HCT116 (cell line): Measurements from ENCODE around the gene NR2C2.

Experiments
- POLR2A ChIP-seq: IDR thresholded peaks from 2 replicates; pipeline ENCODE4 v1.7.0; 2011; ENCODE audit warnings: borderline replicate concordance; ENCODE audit not compliant: insufficient read depth, insufficient read length; ENCODE audit errors: extremely low read depth
- RAD21 ChIP-seq: IDR thresholded peaks from 2 replicates; pipeline ENCODE4 v1.6.1; 2012; ENCODE audit warnings: low read depth, mild to moderate bottlenecking
- TF ChIP-seq, protein P1 (sequence below), 3 experiments: fragments of 200-600 bp in 1 of 3; sonication (generic) in 1 of 3; IDR thresholded peaks in 2 of 3; conservative IDR thresholded peaks in 1 of 3; 2 replicates each; pipeline ENCODE4 v1.5.1; 2012 to 2017; ENCODE audit warnings: low read depth in 2 of 3, low read length in 2 of 3, antibody characterized with exemption in 1 of 3, borderline replicate concordance in 1 of 3, control low read depth in 1 of 3, mild to moderate bottlenecking in 1 of 3, mixed read lengths in 1 of 3, mixed run types in 1 of 3, moderate library complexity in 1 of 3; ENCODE audit not compliant: insufficient read depth in 1 of 3
- TF ChIP-seq, protein P2 (sequence below): IDR thresholded peaks from 2 replicates; pipeline ENCODE4 v1.6.1; 2012; ENCODE audit warnings: low read depth

DNA sequence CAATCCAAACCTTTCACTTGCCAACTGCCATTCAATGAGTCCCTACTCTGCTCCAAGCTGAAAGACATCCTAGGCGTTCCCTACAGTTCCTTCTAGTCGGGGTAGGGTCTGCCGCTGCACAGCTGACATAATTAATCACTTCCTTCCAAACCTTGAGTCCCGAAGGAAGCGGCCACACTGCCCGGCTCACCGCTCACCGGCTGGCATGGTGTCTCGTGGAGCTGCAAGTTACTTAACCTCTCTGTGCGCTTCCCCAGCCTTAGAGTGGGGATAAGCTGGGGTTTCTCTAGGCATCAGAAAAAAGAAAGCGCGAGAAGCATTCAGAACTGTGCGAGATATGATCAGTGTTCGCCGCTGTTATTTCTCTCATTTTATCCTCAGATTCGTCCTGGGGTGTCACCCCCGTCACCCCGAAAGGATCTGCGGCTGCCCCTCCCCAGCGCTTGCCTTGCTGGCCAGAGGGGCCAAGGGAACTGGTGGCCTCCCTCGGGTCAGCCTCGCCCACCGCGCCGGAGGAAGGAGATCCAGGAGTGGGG is 117.0 kb downstream of the NR2C2 start:
- TF ChIP-seq, protein P1, sequence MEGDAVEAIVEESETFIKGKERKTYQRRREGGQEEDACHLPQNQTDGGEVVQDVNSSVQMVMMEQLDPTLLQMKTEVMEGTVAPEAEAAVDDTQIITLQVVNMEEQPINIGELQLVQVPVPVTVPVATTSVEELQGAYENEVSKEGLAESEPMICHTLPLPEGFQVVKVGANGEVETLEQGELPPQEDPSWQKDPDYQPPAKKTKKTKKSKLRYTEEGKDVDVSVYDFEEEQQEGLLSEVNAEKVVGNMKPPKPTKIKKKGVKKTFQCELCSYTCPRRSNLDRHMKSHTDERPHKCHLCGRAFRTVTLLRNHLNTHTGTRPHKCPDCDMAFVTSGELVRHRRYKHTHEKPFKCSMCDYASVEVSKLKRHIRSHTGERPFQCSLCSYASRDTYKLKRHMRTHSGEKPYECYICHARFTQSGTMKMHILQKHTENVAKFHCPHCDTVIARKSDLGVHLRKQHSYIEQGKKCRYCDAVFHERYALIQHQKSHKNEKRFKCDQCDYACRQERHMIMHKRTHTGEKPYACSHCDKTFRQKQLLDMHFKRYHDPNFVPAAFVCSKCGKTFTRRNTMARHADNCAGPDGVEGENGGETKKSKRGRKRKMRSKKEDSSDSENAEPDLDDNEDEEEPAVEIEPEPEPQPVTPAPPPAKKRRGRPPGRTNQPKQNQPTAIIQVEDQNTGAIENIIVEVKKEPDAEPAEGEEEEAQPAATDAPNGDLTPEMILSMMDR (IDR thresholded peaks at IDR 0.05 in 2 of 3, conservative IDR thresholded peaks at IDR 0.05 in 1 of 3; ENCODE audit: borderline replicate concordance in 1 of 3, insufficient read depth in 1 of 3, low read depth in 2 of 3, low read length in 2 of 3) = no peak
- TF ChIP-seq RAD21 (no peak), POLR2A (no peak)
- TF ChIP-seq, protein P2, sequence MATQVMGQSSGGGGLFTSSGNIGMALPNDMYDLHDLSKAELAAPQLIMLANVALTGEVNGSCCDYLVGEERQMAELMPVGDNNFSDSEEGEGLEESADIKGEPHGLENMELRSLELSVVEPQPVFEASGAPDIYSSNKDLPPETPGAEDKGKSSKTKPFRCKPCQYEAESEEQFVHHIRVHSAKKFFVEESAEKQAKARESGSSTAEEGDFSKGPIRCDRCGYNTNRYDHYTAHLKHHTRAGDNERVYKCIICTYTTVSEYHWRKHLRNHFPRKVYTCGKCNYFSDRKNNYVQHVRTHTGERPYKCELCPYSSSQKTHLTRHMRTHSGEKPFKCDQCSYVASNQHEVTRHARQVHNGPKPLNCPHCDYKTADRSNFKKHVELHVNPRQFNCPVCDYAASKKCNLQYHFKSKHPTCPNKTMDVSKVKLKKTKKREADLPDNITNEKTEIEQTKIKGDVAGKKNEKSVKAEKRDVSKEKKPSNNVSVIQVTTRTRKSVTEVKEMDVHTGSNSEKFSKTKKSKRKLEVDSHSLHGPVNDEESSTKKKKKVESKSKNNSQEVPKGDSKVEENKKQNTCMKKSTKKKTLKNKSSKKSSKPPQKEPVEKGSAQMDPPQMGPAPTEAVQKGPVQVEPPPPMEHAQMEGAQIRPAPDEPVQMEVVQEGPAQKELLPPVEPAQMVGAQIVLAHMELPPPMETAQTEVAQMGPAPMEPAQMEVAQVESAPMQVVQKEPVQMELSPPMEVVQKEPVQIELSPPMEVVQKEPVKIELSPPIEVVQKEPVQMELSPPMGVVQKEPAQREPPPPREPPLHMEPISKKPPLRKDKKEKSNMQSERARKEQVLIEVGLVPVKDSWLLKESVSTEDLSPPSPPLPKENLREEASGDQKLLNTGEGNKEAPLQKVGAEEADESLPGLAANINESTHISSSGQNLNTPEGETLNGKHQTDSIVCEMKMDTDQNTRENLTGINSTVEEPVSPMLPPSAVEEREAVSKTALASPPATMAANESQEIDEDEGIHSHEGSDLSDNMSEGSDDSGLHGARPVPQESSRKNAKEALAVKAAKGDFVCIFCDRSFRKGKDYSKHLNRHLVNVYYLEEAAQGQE = no peak
